GM18858 (cell line): ENCODE results near the gene CYTH2.
"Not testable (repeated sequence)": the region's sequence is repeated elsewhere in the genome, so short reads cannot be mapped to it uniquely, and the experiment has no call there.

Experiments
- ATAC-seq: cut with Tn5 transposase; IDR thresholded peaks from one replicate; pipeline ENCODE4 v1.9.1; 2021; ENCODE audit not compliant: unreplicated experiment

The CYTH2 gene

GRCh38 chr19:48511321-48511731 lies 42.2 kb downstream of the CYTH2 start:
- no peak for ATAC-seq

DNA sequence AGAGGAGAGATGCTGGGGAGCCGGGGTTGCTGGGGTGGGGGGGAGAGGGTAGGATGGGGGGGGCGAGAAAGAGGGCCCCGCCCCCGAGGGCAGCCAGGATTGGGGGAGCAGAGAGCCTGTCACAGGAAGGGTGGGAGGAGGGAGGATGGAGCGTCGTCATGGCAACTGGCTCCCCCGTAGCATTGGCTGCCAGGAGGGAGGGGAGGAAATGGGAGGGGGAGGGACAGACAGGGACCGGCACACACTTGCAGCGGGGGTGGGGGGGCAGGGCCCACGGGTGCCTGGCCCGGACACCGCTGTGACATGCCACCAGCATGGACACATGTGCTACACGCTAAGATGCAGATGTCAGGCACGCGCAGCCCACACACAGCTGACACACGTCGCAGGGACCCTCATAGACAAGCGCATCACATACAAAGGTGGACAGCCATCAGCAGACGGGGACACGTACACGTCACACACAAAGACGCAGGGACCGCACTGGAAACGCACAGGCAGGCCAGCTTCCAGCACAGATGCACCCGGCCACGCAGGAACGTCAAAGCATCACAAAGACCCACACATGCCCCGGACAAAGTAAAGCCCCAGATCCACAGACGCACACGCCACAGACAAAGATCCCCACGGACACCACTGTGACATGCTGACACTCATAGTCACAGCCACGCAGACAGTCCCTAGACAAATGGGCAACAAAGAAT lies 42.8 kb downstream of the CYTH2 start, which contains the start of gene LMTK3:
LMTK3 (minus strand) TSS at position 36 of the 704 bp plus-strand sequence. CDS start 259 bp downstream, outside the sequence.
- ATAC-seq = no peak

GRCh38 chr19:48512504-48513288 lies 43.5 kb downstream of the CYTH2 start:
- no peak for ATAC-seq

DNA sequence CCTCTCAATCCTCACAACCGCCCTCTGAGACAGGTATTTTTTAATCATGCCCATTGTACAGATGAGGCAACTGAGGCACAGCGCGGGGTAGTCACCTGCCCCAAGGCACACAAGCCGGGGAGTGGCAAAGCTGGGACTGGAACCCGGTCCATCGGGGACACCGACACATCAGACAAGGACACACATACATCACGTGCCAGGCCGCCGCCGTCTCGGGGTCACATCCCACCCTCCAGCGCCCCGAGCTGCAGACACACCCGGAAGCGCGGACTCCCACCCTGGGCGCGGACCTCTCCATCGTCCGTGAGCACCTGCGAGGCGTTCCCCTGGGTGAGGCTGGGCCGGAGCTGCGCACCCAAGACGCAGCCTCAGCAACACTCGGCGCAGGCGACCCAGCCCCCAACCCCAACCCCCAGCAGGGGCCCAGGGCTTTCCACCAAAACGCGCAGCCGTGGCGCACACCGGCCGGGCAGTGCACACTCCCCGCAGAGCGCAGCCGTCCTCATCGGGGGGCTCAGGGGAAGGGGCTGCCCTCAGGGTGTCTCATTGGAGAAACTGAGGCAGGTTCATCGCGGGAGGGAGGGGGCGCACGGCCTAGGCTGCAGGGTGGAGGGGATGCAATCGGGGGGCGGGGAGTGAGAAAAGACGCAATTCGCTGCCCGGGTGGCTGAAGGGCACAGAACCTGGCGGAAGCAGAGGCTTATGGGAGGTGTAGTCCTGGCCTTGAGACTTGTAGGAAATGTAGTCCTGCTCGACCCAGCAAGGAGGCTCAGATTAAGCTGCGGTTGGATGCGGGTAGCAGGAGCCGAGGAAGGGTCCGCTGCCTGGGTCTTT lies 44.3 kb downstream of the CYTH2 start:
- no peak for ATAC-seq

GRCh38 chr19:48514123-48514458 lies 44.9 kb downstream of the CYTH2 start:
- ATAC-seq = no peak

DNA sequence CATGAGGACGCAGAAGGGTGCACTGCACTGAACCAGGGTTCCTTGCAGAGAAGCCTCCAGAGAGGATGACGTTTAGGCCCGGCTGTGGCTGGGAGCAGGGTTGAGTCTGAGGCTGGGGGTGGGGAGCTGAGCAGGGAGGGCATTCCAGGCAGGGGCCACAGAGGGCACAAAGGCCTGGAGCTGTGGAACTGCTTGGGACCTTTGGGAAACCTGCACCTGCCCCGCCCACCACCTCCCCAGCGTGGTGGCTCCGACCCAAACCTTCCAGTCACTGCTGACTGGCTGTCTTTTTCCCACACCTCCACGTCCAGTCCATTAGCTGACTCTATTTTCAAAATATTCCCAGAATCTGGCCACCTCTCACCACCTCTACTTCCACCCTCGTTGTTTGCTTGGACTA lies 47.4 kb downstream of the CYTH2 start:
- no peak for ATAC-seq

DNA sequence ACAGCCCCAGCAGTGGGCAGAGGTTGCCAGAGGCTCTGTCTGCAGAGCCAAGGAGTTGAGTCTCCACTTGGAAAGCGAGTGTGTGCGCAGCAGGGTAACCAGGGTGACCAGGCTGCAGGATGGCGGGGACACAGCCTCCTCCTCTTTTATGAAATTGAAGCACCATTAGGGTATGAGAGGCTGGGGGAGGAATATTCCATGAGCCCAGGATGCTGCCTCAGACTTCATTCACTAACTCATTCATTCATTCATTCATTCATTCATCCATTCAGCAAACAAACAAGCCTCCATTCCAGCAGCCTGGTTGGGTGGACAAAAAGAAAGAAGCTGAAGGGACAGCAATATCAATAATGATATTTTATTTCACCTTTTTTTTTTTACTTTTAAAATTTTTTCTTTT lies 49.0 kb downstream of the CYTH2 start:
- no peak for ATAC-seq

GRCh38 chr19:48519426-48519825 lies 50.3 kb downstream of the CYTH2 start:
- not testable (repeated sequence) for ATAC-seq

DNA sequence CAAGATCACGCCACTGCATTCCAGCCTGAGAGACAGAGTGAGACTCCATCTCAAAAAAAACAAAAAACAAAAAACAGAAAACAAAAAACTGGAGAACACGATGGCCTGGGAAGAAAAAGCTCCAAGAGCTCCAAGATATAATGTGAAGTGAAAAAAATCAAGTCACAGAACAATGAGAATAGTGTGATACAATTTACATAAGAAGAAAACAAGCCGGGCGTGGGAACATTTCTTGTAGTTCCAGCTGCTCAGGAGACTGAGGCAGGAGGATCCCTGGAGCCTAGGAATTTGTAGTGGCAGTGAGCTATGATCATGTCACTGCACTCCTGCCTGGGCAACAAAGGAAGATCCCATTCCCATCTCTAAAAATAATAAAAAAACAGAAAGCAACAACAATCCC lies 51.0 kb downstream of the CYTH2 start:
- ATAC-seq = no peak

DNA sequence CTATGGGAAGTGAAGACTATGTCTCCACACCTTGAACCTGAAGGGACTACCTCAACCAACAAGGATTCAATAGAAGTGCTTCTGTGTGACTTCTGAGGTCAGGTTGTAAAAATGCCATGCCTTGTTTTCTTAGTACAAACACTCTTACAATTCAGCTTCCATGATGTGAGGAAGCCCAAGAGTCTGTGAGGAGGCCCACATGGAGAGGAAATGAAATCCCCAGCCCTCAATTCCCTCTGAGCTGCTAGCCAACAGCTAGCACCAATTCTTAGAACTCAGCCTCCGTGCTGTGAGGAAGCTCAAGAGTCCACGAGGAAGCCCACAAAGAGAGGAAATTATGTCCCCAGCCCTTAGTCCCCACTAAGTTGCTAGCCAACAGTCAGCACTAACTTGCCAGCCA lies 55.1 kb downstream of the CYTH2 start:
- no peak for ATAC-seq

- no peak for ATAC-seq
These were observed 55.6 kb downstream of the CYTH2 start for GRCh38 chr19:48524732-48525131.

GRCh38 chr19:48529156-48529555 lies 60.0 kb downstream of the CYTH2 start:
- ATAC-seq = no peak

DNA sequence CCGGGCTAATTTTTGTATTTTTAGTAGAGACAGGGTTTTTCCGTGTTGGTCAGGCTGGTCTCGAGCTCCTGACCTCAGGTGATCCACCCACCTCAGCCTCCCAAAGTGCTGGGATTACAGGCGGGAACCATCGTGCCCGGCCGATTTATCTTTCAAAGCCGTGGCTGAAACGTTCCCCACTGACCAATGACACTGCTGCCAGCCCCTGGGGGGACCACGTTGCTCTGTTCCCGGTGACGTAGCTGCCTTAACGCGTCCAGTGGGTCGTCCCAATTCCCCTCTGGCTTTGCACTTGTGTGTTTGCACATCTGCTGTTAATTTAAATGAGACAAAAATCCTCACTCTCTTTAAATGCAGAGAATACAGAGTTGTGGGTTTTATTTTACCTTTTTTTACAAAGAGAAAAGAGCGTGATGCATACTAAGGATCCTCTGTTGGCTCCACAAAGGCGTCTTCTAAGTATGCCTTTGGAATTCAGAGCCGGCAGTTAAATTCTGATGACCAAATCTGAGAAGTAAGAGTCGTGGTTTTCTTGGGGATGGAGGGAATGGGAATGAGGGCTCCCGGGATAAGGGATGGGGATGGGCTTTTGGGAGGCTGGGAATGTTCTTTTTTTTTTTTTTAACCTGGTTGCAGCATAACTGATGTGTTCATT lies 61.0 kb downstream of the CYTH2 start:
- ATAC-seq = no peak

DNA sequence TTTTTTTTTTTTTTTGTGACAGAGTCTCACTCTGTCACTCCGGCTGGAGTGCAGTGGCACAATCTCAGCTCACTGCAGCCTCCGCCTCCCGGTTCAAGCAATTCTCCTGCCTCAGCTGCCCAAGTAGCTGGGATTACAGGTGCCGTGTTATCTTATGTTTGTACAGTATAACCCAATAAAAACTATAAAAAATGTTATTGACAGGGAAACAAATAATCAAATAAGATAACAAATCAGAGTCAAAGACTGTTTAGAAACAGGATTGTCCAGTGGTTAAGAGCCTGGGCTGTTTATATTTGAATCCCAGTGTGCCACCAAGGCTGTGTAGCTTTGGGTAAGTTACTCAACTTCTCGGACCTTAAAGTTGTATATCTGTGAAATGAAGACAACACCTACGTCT lies 61.6 kb downstream of the CYTH2 start:
- no peak for ATAC-seq
